HS-27A (cell line): ENCODE results near the gene KRTAP4-1.
"Not testable (repeated sequence)": the region's sequence is repeated elsewhere in the genome, so short reads cannot be mapped to it uniquely, and the experiment has no call there.

ENCODE experiments used
- DNase-seq: peaks from one replicate; pipeline ENCODE4 v3.0.0-alpha.2; 2012; ENCODE audit warnings: low read depth, missing footprints

The KRTAP4-1 gene

GRCh38 chr17:41171886-41172285 is 12.8 kb downstream of the KRTAP4-1 start:
- DNase-seq = no peak

- DNase-seq = no peak
Observed at GRCh38 chr17:41168121-41168520, 16.6 kb downstream of the KRTAP4-1 start, which contains the start of gene KRTAP4-3. KRTAP4-3 (minus strand) TSS chr17:41168221; CDS start chr17:41168172, 49 bp downstream.

- no peak for DNase-seq
Observed at GRCh38 chr17:41167561-41167960, 17.1 kb downstream of the KRTAP4-1 start.

GRCh38 chr17:41163828-41164227 is 20.9 kb downstream of the KRTAP4-1 start:
- DNase-seq = no peak

GRCh38 chr17:41160648-41161047 is 24.1 kb downstream of the KRTAP4-1 start, which contains the start of gene KRTAP4-4:
KRTAP4-4 (minus strand) TSS chr17:41160748; CDS start chr17:41160691, 57 bp downstream.
- DNase-seq = no peak

- not testable (repeated sequence) for DNase-seq
Observed at GRCh38 chr17:41160190-41160589, 24.5 kb downstream of the KRTAP4-1 start.

GRCh38 chr17:41153856-41154255 is 30.9 kb downstream of the KRTAP4-1 start:
- DNase-seq = no peak

GRCh38 chr17:41151525-41151924 is 33.2 kb downstream of the KRTAP4-1 start:
- no peak for DNase-seq

- DNase-seq = no peak
Observed at GRCh38 chr17:41150026-41150425, 34.7 kb downstream of the KRTAP4-1 start.

GRCh38 chr17:41149652-41149985 is 35.1 kb downstream of the KRTAP4-1 start, which contains the start of gene KRTAP4-5:
KRTAP4-5 (minus strand) TSS chr17:41149825; CDS start chr17:41149767, 58 bp downstream.
- DNase-seq = no peak

GRCh38 chr17:41148971-41149651 is 35.6 kb downstream of the KRTAP4-1 start:
- not testable (repeated sequence) for DNase-seq

GRCh38 chr17:41147531-41148204 is 37.0 kb downstream of the KRTAP4-1 start:
- no peak for DNase-seq

- no peak for DNase-seq
Observed at GRCh38 chr17:41145261-41145660, 39.5 kb downstream of the KRTAP4-1 start.

GRCh38 chr17:41144846-41145245 is 39.9 kb downstream of the KRTAP4-1 start:
- no peak for DNase-seq

- DNase-seq = no peak
Observed at GRCh38 chr17:41141361-41141760, 43.4 kb downstream of the KRTAP4-1 start.

GRCh38 chr17:41140360-41141131 is 44.2 kb downstream of the KRTAP4-1 start, which contains the start of gene KRTAP4-6:
KRTAP4-6 (minus strand) TSS chr17:41140544; CDS start chr17:41140487, 57 bp downstream.
- DNase-seq = peak; percentile 64

GRCh38 chr17:41139865-41140264 is 44.8 kb downstream of the KRTAP4-1 start:
- not testable (repeated sequence) for DNase-seq
